CD4-positive, alpha-beta T cell (primary cell): ENCODE data around the gene THADA. TPM values are rescaled to one million over a fixed set of nuclear protein-coding genes. Genes with fewer than 3 reads are reported as not detected.

Experiments
- ATAC-seq: fragments of 200-7000 bp; cut with Tn5 transposase; one replicate; pipeline ENCODE4 v1.10.0; 2022; ENCODE audit warnings: mild to moderate bottlenecking; ENCODE audit not compliant: poor library complexity
- CTCF ChIA-PET: fragments of 350-600 bp; sonication (Branson Sonifier 250); formaldehyde crosslinking; loops from one replicate; lab custom pipeline; 2021; ENCODE audit warnings: antibody characterized with exemption, inconsistent platforms; lab: Charles Lee
- POLR2A ChIA-PET: fragments of 350-600 bp; sonication (Branson Sonifier 250); formaldehyde crosslinking; loops from one replicate; lab custom pipeline; 2021; ENCODE audit warnings: antibody characterized with exemption, inconsistent platforms; lab: Charles Lee
- DNase-seq, 14 experiments: peaks; one replicate each; pipeline ENCODE4 v3.0.0-alpha.2; 2013 to 2020; ENCODE audit warnings: mixed read lengths in 2 of 14
- H3K27ac ChIP-seq, 2 donors: one replicate each; pipeline versions ENCODE4 v1.5.1 to v1.7.0; 2013; ENCODE audit warnings: low read length in 2 of 2, low read depth in 1 of 2, mild to moderate bottlenecking in 1 of 2
- H3K27me3 ChIP-seq, 2 experiments: 1 replicate in 1 of 2; 2 replicates in 1 of 2; pipeline versions ENCODE4 v1.6.1 to v1.7.0; 2013; ENCODE audit warnings: low read length in 2 of 2, control low read depth in 1 of 2, mild to moderate bottlenecking in 1 of 2, moderate library complexity in 1 of 2; ENCODE audit not compliant: insufficient read depth in 2 of 2, control insufficient read depth in 1 of 2
- H3K36me3 ChIP-seq: one replicate; pipeline ENCODE4 v1.6.1; 2013; ENCODE audit warnings: low read length, control low read depth; ENCODE audit not compliant: insufficient read depth
- H3K4me1 ChIP-seq: one replicate; pipeline ENCODE4 v1.6.1; 2013; ENCODE audit warnings: low read length, control low read depth; ENCODE audit not compliant: insufficient read depth
- H3K4me3 ChIP-seq: one replicate; pipeline ENCODE4 v1.5.1; 2013; ENCODE audit warnings: mild to moderate bottlenecking, low read length, moderate library complexity
- H3K9me3 ChIP-seq, 2 experiments: 1 replicate in 1 of 2; 2 replicates in 1 of 2; pipeline versions ENCODE4 v1.6.1 to v1.7.0; 2013; ENCODE audit warnings: low read length in 2 of 2, mild to moderate bottlenecking in 2 of 2, control low read depth in 1 of 2, moderate library complexity in 1 of 2; ENCODE audit not compliant: control insufficient read depth in 1 of 2, insufficient read depth in 1 of 2
- H3K27ac Mint-ChIP-seq: one replicate; pipeline ENCODE4 v1.8.0; 2020; ENCODE audit warnings: mixed read lengths
- H3K27me3 Mint-ChIP-seq: one replicate; pipeline ENCODE4 v1.8.0; 2021; ENCODE audit warnings: mixed read lengths
- H3K36me3 Mint-ChIP-seq: one replicate; pipeline ENCODE4 v1.8.0; 2021; ENCODE audit warnings: low read depth, mixed read lengths
- H3K4me1 Mint-ChIP-seq: one replicate; pipeline ENCODE4 v1.8.0; 2021; ENCODE audit warnings: low read depth, mixed read lengths
- H3K4me3 Mint-ChIP-seq: one replicate; pipeline ENCODE4 v1.8.0; 2020; ENCODE audit warnings: mild to moderate bottlenecking, mixed read lengths
- H3K9me3 Mint-ChIP-seq: one replicate; pipeline ENCODE4 v1.8.0; 2020; ENCODE audit warnings: mixed read lengths
- CTCF ChIP-seq: fragments of 200-600 bp; IDR thresholded peaks from one replicate; pipeline ENCODE4 v1.8.0; 2022; ENCODE audit warnings: antibody characterized with exemption, mild to moderate bottlenecking
- intact Hi-C, 2 experiments: fragments of 100-400 bp; cut with DNase I in 1 of 2; cut with micrococcal nuclease in 1 of 2; formaldehyde crosslinking; loops; one replicate each; pipeline versions ENCODE4 v1.15.1 to v1.9.0; 2023 to 2025; cut with DNase I, micrococcal nuclease
- total RNA-seq, 174 experiments: library from RNA in 2 of 174; stranded (reverse) in 2 of 174; gene quantifications; one replicate each; pipeline ENCODE4 v1.2.3 and lab custom pipeline; 2021 to 2026

Gene THADA
- total RNA-seq, 2 experiments from 2014 or later: 29.3 to 32.9 TPM

GRCh38 chr2:43228756-43229659, 366.8 kb downstream of the THADA start:
- peaks cover 4% of the 10 kb centered on the region for H3K27me3 Mint-ChIP-seq
- intact Hi-C loops: loop anchor here (1.0 to 5.0 kb wide), 10 partner anchors 54 to 308 kb away; no protein-coding TSS in a partner anchor
- CTCF ChIA-PET: interaction anchor here (0.6 to 13.6 kb wide), 25 partner anchors 9 to 282 kb away, joined by 3 to 303 read pairs (median 4); no protein-coding TSS in a partner anchor
- peak; percentile 12 for ATAC-seq
- H3K4me1 Mint-ChIP-seq: peaks cover 22% of the 10 kb centered on the region
- H3K4me3 Mint-ChIP-seq: peak overlapping the region; percentile 77
- peaks cover 26% of the 10 kb centered on the region for H3K4me1 ChIP-seq
- H3K9me3 Mint-ChIP-seq: no peaks in the 10 kb centered on the region
- H3K36me3 ChIP-seq: peaks cover 38% of the 10 kb centered on the region
- no peaks in the 10 kb centered on the region for H3K27me3 ChIP-seq
- no peaks in the 10 kb centered on the region for H3K9me3 ChIP-seq
- peak in 3 of 14 experiments; percentile 59 to 72 (median 70) for DNase-seq
- peaks cover 62% of the 10 kb centered on the region for H3K36me3 Mint-ChIP-seq
- peak overlapping the region; percentile 78 to 84 for H3K27ac ChIP-seq
- peak overlapping the region; percentile 97 for H3K4me3 ChIP-seq
- peak overlapping the region; percentile 98 for H3K27ac Mint-ChIP-seq
- POLR2A ChIA-PET: interaction anchor here (0.7 to 21.5 kb wide), 13 partner anchors 11 to 419 kb away, joined by 3 to 1478 read pairs (median 5); no protein-coding TSS in a partner anchor
- TF ChIP-seq CTCF: peak; percentile 85

GRCh38 chr2:43228321-43228751, 367.5 kb downstream of the THADA start:
- H3K9me3 ChIP-seq: no peaks in the 10 kb centered on the region
- peaks cover 44% of the 10 kb centered on the region for H3K36me3 ChIP-seq
- H3K27me3 ChIP-seq: no peaks in the 10 kb centered on the region
- Mint-ChIP-seq H3K9me3 (no peaks in the 10 kb centered on the region), H3K27me3 (peaks cover 9% of the 10 kb centered on the region), H3K4me3 (peak overlapping the region; percentile 77), H3K27ac (peak overlapping the region; percentile 98), H3K4me1 (peaks cover 22% of the 10 kb centered on the region), H3K36me3 (peaks cover 68% of the 10 kb centered on the region)
- intact Hi-C loops: loop anchor here in 1 of 2 experiments (2.0 to 5.0 kb wide), 6 partner anchors 54 to 309 kb away; no protein-coding TSS in a partner anchor
- DNase-seq (peak in 3 of 14 experiments; percentile 34 to 37 (median 37)), ATAC-seq (no peak)
- H3K4me1 ChIP-seq: peaks cover 26% of the 10 kb centered on the region
- TF ChIP-seq CTCF: no peak
- peak overlapping the region; percentile 97 for H3K4me3 ChIP-seq
- H3K27ac ChIP-seq: peak overlapping the region; percentile 78 to 84
- ChIA-PET CTCF (interaction anchor here (1.1 to 13.6 kb wide), 13 partner anchors 10 to 419 kb away, joined by 3 to 303 read pairs (median 9); no protein-coding TSS in a partner anchor), POLR2A (interaction anchor here (0.8 to 21.5 kb wide), 10 partner anchors 12 to 418 kb away, joined by 3 to 1478 read pairs (median 10); no protein-coding TSS in a partner anchor)

GRCh38 chr2:43227830-43228281, 368.0 kb downstream of the THADA start:
- peak overlapping the region; percentile 78 to 84 for H3K27ac ChIP-seq
- H3K36me3 ChIP-seq: peaks cover 46% of the 10 kb centered on the region
- TF ChIP-seq CTCF: no peak
- H3K9me3 ChIP-seq: no peaks in the 10 kb centered on the region
- no peaks in the 10 kb centered on the region for H3K9me3 Mint-ChIP-seq
- H3K27me3 Mint-ChIP-seq: peaks cover 9% of the 10 kb centered on the region
- DNase-seq (peak in 1 of 14 experiments; percentile 26), ATAC-seq (no peak)
- peak overlapping the region; percentile 98 for H3K27ac Mint-ChIP-seq
- peaks cover 26% of the 10 kb centered on the region for H3K4me1 ChIP-seq
- peaks cover 23% of the 10 kb centered on the region for H3K4me1 Mint-ChIP-seq
- H3K27me3 ChIP-seq: no peaks in the 10 kb centered on the region
- peak overlapping the region; percentile 97 for H3K4me3 ChIP-seq
- H3K4me3 Mint-ChIP-seq: peak overlapping the region; percentile 77
- CTCF ChIA-PET: interaction anchor here (1.0 to 13.6 kb wide), 9 partner anchors 10 to 418 kb away, joined by 3 to 303 read pairs (median 11); no protein-coding TSS in a partner anchor
- POLR2A ChIA-PET: interaction anchor here (1.1 to 21.5 kb wide), 13 partner anchors 12 to 368 kb away, joined by 3 to 1478 read pairs (median 5); partner anchors contain the start of gene THADA
- peaks cover 73% of the 10 kb centered on the region for H3K36me3 Mint-ChIP-seq
- intact Hi-C loops: loop anchor here in 1 of 2 experiments (1.0 to 5.0 kb wide), 7 partner anchors 53 to 309 kb away; no protein-coding TSS in a partner anchor
